ENCODE results near the gene ZNF883.
A peak's percentile ranks its signal among the peaks of the same experiment; 100 is the strongest.
"Not testable (repeated sequence)": the region's sequence is repeated elsewhere in the genome, so short reads cannot be mapped to it uniquely, and the experiment has no call there.

ZNF883 gene

DNA sequence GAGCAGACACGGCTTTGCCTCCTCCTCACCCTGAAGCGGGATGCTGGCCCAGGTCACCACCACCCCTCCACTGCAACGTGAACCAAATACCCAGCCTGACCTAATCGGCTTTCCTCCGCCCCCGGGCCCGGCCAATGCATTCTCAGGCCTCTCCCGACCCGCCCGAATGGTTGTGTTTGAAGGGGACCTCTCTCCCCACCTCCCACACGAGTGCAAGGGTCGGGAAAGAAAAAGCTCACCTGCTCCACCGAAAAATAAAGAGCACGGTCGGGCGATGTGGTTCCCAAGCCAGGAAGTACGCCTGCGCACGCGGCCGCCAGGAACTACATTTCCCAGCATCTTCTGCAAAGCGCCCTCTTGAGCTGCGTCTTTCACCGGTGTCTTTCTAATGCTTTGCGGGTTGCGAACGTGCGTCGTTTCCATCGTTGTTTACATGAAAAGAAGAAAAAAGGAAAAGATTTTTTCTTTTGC lies at the start of gene ZNF883:
TSS of gene ZNF883 (minus strand) at position 282 of the 471 bp plus-strand sequence.
- H3K36me3 ChIP-seq (ENCODE audit: control insufficient read depth, low read depth, low read length) = peaks cover 3% of the 10 kb centered on the region
- H3K27me3 ChIP-seq (ENCODE audit: control insufficient read depth, insufficient read depth, low read length) = no peaks in the 10 kb centered on the region
- peaks cover 6% of the 10 kb centered on the region for H3K4me1 ChIP-seq (ENCODE audit: control insufficient read depth, low read depth, low read length)
- peak within 1 kb of the TSS; percentile 76 for H3K9ac ChIP-seq (ENCODE audit: low read length)
- peak within 1 kb of the TSS; percentile 79 for H3K4me3 ChIP-seq (ENCODE audit: low read length)
- peaks cover 10% of the 10 kb centered on the region for H3K9me3 ChIP-seq (ENCODE audit: control insufficient read depth, low read depth, low read length)
- H3K27ac ChIP-seq (ENCODE audit: low read length) = no peak within 1 kb of the TSS

DNA sequence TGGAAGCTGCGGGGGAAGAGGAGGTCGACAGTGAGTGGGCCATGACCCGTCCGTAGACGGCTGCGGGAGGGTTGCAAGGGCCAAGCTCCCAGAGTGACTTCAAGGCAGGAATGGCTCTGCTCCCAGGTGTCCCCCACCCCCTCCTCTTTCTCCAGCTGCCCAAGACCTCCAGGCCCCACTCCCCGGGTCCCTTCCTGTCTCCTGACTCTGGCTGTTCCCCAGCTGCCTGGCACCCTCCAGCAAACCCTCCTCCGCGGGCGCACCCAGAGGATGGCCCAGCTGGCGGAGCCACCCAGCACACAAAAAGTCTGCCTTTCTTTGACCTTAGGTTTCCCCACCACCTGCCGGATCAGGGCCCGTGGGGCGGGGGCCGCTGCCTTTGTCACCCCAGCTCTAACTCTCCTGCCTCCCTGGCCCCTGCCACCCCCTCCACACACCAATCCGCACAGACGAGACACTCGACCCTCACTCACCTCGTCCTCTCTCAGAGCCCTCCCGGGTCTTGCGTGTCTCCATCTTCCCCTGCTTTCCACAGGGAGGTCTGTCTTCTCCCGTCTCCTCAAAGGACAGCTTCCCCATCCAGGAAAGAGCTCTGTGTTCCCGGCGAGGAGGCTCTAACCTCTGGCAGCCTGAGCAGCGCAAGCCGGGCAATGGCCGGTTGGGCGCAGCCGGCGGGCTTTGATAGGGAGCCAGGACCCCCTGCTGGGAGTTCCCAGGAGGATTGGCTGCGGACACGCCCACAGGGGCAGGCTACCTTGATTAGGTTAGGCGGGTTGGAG lies 49.3 kb upstream of the ZNF883 start:
- not testable (repeated sequence) for H3K9me3 ChIP-seq (ENCODE audit: control insufficient read depth, low read depth, low read length); H3K9ac ChIP-seq (ENCODE audit: low read length); H3K4me3 ChIP-seq (ENCODE audit: low read length); H3K4me1 ChIP-seq (ENCODE audit: control insufficient read depth, low read depth, low read length); H3K36me3 ChIP-seq (ENCODE audit: control insufficient read depth, low read depth, low read length); H3K27ac ChIP-seq (ENCODE audit: low read length)
- peaks cover 47% of the 10 kb centered on the region for H3K27me3 ChIP-seq (ENCODE audit: control insufficient read depth, insufficient read depth, low read length)

DNA sequence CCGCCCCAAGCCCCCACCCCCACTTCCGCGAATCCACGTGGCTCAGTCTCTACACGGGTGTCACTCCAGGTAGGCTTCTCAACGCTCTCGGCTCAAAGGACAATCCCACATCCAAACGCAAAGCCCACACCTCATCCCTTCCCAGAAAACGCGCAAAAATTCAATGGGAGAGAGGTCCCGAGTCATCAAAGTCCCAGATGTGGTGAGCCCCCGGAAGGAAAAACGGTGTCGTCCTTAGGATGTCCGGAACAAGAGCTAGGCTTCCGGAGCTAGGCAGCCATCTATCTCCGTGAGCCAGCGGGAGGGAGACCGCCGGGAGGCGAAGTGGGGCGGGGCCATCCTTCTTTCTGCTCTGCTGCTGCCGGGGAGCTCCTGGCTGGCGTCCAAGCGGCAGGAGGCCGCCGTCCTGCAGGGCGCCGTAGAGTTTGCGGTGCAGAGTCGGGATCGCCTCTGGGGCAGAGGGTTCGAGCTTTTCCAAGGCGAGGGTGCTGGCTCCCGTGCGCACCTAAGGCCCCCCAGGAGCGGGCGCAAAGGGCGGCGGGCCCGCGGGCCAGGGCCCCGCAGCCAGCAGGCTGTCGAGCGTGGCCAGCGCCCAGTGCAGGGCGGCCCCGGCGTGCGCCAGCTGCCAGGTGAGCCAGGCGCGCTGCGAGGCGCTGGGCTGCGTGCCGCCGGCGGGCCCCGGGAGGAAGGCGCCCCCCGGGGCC lies 47.7 kb upstream of the ZNF883 start:
- H3K9me3 ChIP-seq (ENCODE audit: control insufficient read depth, low read depth, low read length); H3K9ac ChIP-seq (ENCODE audit: low read length); H3K27ac ChIP-seq (ENCODE audit: low read length); H3K4me1 ChIP-seq (ENCODE audit: control insufficient read depth, low read depth, low read length); H3K36me3 ChIP-seq (ENCODE audit: control insufficient read depth, low read depth, low read length); H3K4me3 ChIP-seq (ENCODE audit: low read length): not testable (repeated sequence)
- peaks cover 55% of the 10 kb centered on the region for H3K27me3 ChIP-seq (ENCODE audit: control insufficient read depth, insufficient read depth, low read length)

DNA sequence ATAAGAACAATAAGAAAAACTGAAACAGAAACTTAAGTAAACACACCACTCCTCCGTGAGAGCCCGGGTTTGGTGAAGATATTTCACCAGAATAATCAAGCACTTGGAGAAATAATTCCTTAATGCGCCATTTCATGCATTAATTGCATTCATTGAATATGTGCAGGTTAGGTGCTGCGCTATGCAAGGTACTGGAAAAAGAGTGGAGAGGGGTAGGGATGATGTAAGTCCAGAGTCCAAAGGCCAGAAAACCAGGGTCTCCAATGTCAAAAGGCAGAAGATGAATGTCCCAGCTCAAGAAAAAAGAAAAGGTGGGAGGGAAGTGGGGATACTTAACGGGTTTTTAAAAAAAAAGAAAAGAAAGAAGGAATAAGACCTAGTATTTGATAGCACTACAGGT lies 45.2 kb upstream of the ZNF883 start:
- Histone ChIP-seq H3K9ac (ENCODE audit: low read length) (no peak overlapping the region), H3K4me1 (ENCODE audit: control insufficient read depth, low read depth, low read length) (no peaks in the 10 kb centered on the region), H3K9me3 (ENCODE audit: control insufficient read depth, low read depth, low read length) (peaks cover 13% of the 10 kb centered on the region), H3K4me3 (ENCODE audit: low read length) (peak overlapping the region; percentile 91), H3K27me3 (ENCODE audit: control insufficient read depth, insufficient read depth, low read length) (peaks cover 46% of the 10 kb centered on the region), H3K27ac (ENCODE audit: low read length) (no peak overlapping the region), H3K36me3 (ENCODE audit: control insufficient read depth, low read depth, low read length) (no peaks in the 10 kb centered on the region)

DNA sequence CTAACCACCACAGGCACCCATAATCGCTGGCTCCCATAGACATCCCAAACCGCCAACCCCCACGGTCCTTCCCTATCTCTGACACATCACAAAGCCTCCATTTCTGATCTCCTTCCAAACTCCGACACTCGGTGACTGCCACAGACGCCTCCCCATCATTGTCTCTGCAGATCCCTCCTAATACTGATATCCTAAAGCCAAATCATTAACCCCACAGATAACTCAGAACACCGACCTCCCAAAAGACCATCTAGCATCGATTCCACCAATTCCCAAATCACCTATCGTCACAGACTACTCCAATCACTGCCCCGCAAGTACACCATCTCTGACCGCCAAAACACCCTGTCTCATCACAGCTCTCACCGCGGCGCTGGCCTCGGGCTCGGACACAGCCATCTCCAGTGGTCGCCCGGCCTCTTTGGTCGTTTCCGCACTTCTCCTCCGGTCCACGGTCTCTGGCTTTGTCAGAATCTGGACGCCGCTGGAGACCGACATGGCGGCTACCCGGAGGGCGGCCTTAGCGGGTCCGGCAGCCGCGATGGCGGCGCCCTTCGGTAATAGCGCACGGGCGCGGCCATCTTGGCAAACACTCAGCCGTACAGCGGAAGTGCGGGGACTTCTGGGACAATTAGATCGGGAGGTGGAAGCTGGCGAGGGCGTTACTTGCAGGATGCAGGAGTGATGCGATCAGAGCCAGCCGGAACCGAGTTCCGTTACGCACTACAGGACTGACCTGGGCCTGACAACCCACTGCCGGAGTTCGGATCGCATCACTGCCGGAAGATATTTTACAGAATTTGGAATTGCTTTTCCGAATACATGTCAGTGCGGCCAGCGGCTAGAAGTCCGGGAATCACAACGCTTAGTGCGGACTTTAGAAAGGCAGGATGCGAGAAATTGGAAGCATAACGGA lies 44.5 kb upstream of the ZNF883 start, which contains the start of gene ZFP37:
TSS of gene ZFP37 (minus strand) at position 534 of the 916 bp plus-strand sequence. CDS start at position 498, 36 bp downstream.
- Histone ChIP-seq H3K9ac (ENCODE audit: low read length) (peak within 1 kb of the TSS; percentile 86), H3K27ac (ENCODE audit: low read length) (no peak within 1 kb of the TSS), H3K27me3 (ENCODE audit: control insufficient read depth, insufficient read depth, low read length) (peaks cover 40% of the 10 kb centered on the region), H3K4me3 (ENCODE audit: low read length) (peak within 1 kb of the TSS; percentile 91), H3K9me3 (ENCODE audit: control insufficient read depth, low read depth, low read length) (peaks cover 18% of the 10 kb centered on the region), H3K36me3 (ENCODE audit: control insufficient read depth, low read depth, low read length) (no peaks in the 10 kb centered on the region), H3K4me1 (ENCODE audit: control insufficient read depth, low read depth, low read length) (no peaks in the 10 kb centered on the region)

DNA sequence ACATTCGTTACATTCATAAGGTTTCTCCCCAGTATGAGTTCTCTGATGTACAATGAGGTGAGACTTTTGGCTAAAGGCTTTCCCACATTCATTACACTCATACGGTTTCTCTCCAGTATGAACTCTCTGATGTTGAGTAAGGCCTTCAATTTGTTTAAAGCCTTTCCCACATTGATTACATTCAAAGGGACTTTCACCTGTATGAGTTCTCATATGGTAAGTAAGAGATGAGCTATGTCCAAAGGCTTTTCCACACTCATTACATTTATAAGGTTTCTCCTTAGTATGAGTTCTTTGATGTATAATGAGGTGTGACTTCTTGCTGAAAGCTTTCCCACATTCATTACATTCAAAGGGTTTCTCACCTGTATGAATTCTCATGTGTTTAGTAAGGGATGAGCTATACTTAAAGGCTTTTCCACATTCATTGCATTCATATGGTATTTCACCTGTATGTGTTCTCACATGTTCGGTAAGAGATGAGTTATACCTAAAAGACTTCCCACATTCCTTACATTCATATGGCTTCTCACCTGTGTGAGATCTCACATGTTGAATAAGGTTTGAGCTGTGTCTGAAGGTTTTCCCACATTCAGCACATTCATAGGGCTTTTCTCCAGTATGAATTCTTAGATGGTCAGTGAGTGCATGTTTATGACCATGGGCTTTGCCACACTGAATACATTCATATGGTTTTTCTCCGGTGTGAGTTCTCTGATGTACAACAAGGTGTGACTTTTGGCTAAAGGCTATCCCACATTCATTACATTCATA lies 31.1 kb upstream of the ZNF883 start:
- Histone ChIP-seq H3K9me3 (ENCODE audit: control insufficient read depth, low read depth, low read length) (peaks cover 79% of the 10 kb centered on the region), H3K27me3 (ENCODE audit: control insufficient read depth, insufficient read depth, low read length) (no peaks in the 10 kb centered on the region), H3K9ac (ENCODE audit: low read length) (no peak overlapping the region), H3K27ac (ENCODE audit: low read length) (no peak overlapping the region), H3K4me1 (ENCODE audit: control insufficient read depth, low read depth, low read length) (no peaks in the 10 kb centered on the region), H3K36me3 (ENCODE audit: control insufficient read depth, low read depth, low read length) (peaks cover 33% of the 10 kb centered on the region), H3K4me3 (ENCODE audit: low read length) (no peak overlapping the region)

DNA sequence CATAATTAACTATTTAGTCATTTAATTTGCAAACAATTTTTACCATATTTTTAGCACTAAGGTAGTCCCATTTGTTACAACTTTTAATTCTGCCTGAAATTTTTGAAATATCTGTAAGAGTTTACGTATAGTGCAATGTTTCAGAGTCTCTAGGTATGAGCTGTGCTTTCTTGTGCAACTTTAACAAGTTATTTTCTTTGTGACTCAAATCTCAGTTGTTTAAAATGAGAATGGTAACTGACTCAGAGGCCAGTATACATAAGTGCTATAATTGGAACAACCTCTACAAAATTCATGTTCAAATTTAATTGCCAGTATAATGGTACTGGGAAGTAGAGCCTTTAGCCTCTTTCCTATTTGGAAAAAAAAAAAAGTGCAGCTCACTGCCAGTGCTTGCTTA lies 14.2 kb upstream of the ZNF883 start:
- Histone ChIP-seq H3K9ac (ENCODE audit: low read length) (no peak overlapping the region), H3K27ac (ENCODE audit: low read length) (no peak overlapping the region), H3K27me3 (ENCODE audit: control insufficient read depth, insufficient read depth, low read length) (no peaks in the 10 kb centered on the region), H3K4me3 (ENCODE audit: low read length) (no peak overlapping the region), H3K36me3 (ENCODE audit: control insufficient read depth, low read depth, low read length) (no peaks in the 10 kb centered on the region), H3K9me3 (ENCODE audit: control insufficient read depth, low read depth, low read length) (peaks cover 36% of the 10 kb centered on the region), H3K4me1 (ENCODE audit: control insufficient read depth, low read depth, low read length) (no peaks in the 10 kb centered on the region)

DNA sequence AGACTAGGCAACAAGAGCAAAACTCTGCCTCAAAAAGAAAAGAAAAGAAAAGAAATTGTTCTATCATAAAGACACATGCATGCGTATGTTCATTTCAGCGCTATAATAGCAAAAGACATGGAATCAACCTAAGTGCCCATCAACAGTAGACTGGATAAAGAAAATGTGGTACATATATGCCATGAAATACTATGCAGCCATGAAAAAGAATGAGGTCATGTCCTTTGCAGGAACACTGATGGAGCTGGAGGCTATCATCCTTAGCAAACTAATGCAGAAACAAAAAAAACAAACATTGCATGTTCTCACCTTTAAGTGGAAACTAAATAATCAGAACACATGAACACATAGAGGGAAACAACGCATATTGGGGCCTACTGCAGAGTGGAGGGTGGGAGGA lies 6.3 kb upstream of the ZNF883 start:
- Histone ChIP-seq H3K36me3 (ENCODE audit: control insufficient read depth, low read depth, low read length) (no peaks in the 10 kb centered on the region), H3K9ac (ENCODE audit: low read length) (no peak overlapping the region), H3K27me3 (ENCODE audit: control insufficient read depth, insufficient read depth, low read length) (no peaks in the 10 kb centered on the region), H3K9me3 (ENCODE audit: control insufficient read depth, low read depth, low read length) (peaks cover 10% of the 10 kb centered on the region), H3K4me3 (ENCODE audit: low read length) (no peak overlapping the region), H3K4me1 (ENCODE audit: control insufficient read depth, low read depth, low read length) (no peaks in the 10 kb centered on the region), H3K27ac (ENCODE audit: low read length) (no peak overlapping the region)

DNA sequence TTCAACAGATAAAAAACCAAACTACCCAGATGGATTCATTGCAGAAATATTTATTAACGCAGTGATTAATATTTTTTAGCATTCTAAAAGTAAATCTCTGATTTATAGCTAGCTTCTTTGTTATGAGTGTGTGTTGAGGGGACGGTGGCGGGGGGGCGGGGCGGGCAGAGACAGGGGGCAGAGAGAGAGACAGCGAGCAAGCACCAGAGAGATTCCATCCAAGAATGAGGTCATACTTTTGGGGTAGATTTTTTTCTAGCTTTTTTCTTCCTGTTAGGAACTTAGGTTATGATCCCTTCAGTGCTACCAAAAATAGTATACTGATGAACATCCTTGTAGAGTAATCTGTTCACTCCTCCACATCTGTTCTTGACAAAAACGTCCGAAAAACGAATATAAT lies 500 bp upstream of the ZNF883 start:
- H3K4me3 ChIP-seq (ENCODE audit: low read length) = peak overlapping the region; percentile 79
- no peak overlapping the region for H3K27ac ChIP-seq (ENCODE audit: low read length)
- no peaks in the 10 kb centered on the region for H3K27me3 ChIP-seq (ENCODE audit: control insufficient read depth, insufficient read depth, low read length)
- H3K4me1 ChIP-seq (ENCODE audit: control insufficient read depth, low read depth, low read length) = peaks cover 6% of the 10 kb centered on the region
- peak overlapping the region; percentile 76 for H3K9ac ChIP-seq (ENCODE audit: low read length)
- H3K36me3 ChIP-seq (ENCODE audit: control insufficient read depth, low read depth, low read length) = peaks cover 1% of the 10 kb centered on the region
- peaks cover 7% of the 10 kb centered on the region for H3K9me3 ChIP-seq (ENCODE audit: control insufficient read depth, low read depth, low read length)

DNA sequence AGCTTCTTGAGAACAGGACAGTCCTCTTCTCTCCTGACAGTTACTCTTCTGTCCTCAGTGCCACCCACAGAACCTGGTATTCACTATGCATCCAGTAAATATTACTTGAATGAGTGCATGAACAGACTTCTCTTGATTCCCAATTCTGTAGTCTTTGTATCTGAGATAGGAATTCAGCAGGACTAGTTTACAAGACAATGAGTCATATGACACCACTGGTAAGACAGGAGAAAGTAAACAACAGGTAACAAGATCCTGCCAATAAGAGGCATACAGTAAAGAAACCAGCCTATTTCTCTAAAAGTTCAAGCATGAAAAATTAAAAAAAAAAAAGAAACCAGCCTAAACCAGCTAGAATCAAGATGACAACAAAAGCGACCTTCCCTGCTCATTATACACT lies 6.2 kb downstream of the ZNF883 start:
- Histone ChIP-seq H3K9me3 (ENCODE audit: control insufficient read depth, low read depth, low read length) (peaks cover 50% of the 10 kb centered on the region), H3K36me3 (ENCODE audit: control insufficient read depth, low read depth, low read length) (peaks cover 16% of the 10 kb centered on the region)

More for the DNA sequence above, 6.2 kb downstream of the ZNF883 start:
- no peaks in the 10 kb centered on the region for H3K27me3 ChIP-seq (ENCODE audit: control insufficient read depth, insufficient read depth, low read length)
- H3K27ac ChIP-seq (ENCODE audit: low read length) = no peak overlapping the region
- H3K4me1 ChIP-seq (ENCODE audit: control insufficient read depth, low read depth, low read length) = no peaks in the 10 kb centered on the region
- H3K4me3 ChIP-seq (ENCODE audit: low read length) = no peak overlapping the region
- H3K9ac ChIP-seq (ENCODE audit: low read length) = no peak overlapping the region
